Tibial artery (tissue), 4 donors: ENCODE results near the gene FKBP4.

Experiments
- DNase-seq, 2 donors: peaks; one replicate each; pipeline ENCODE4 v3.0.0-alpha.2; 2019
- H3K27ac ChIP-seq, 2 donors: fragments of 200-600 bp; sonication (generic) in 1 of 2; 1 replicate in 1 of 2; 2 replicates in 1 of 2; pipeline ENCODE4 v1.5.1; 2018 to 2019; ENCODE audit warnings: mild to moderate bottlenecking in 1 of 2
- H3K27me3 ChIP-seq, 2 donors: fragments of 200-600 bp; sonication (generic) in 1 of 2; one replicate each; pipeline versions ENCODE4 v1.5.1 to v1.6.0; 2016 to 2019
- H3K36me3 ChIP-seq, 3 donors: fragments of 200-600 bp; sonication (generic) in 2 of 3; one replicate each; pipeline ENCODE4 v1.5.1; 2016 to 2019; ENCODE audit warnings: mild to moderate bottlenecking in 2 of 3
- H3K4me1 ChIP-seq, 4 donors: fragments of 200-600 bp; sonication (generic) in 2 of 4; 1 replicate in 3 of 4; 2 replicates in 1 of 4; pipeline ENCODE4 v1.5.1; 2016 to 2019
- H3K4me3 ChIP-seq, 2 donors: fragments of 200-600 bp; sonication (generic) in 1 of 2; 1 replicate in 1 of 2; 2 replicates in 1 of 2; pipeline ENCODE4 v1.5.1; 2018 to 2019; ENCODE audit warnings: mild to moderate bottlenecking in 2 of 2
- H3K9me3 ChIP-seq, 3 donors: fragments of 200-600 bp; sonication (generic) in 1 of 3; one replicate each; pipeline ENCODE4 v1.5.1; 2016 to 2019
- intact Hi-C: fragments of 100-400 bp; cut with DNase I; formaldehyde crosslinking; loops from one replicate; pipeline ENCODE4 v1.15.0; 2023; ENCODE audit warnings: low total_unique reads
- TF ChIP-seq, protein P1 (sequence below), 2 experiments: fragments of 200-600 bp in 1 of 2; fragments of 450-650 bp in 1 of 2; IDR thresholded peaks; one replicate each; pipeline ENCODE4 v1.5.1; 2017 to 2019; ENCODE audit warnings: antibody characterized with exemption in 2 of 2, mild to moderate bottlenecking in 1 of 2, moderate library complexity in 1 of 2

The FKBP4 gene

GRCh38 chr12:2813214-2814185 is 18.7 kb downstream of the FKBP4 start:
- Histone ChIP-seq H3K27me3 (no peaks in the 10 kb centered on the region), H3K27ac (peak overlapping the region; percentile 87 to 88), H3K4me3 (peak overlapping the region; percentile 63 to 71), H3K4me1 (peaks cover 0 to 24% (median 13%) of the 10 kb centered on the region in 4 donors), H3K9me3 (no peaks in the 10 kb centered on the region), H3K36me3 (peaks cover 9 to 23% (median 10%) of the 10 kb centered on the region in 3 donors)
- intact Hi-C loops: no loop called here
- peak in 1 of 2 donors; percentile 44 for DNase-seq
- TF ChIP-seq, protein P1, sequence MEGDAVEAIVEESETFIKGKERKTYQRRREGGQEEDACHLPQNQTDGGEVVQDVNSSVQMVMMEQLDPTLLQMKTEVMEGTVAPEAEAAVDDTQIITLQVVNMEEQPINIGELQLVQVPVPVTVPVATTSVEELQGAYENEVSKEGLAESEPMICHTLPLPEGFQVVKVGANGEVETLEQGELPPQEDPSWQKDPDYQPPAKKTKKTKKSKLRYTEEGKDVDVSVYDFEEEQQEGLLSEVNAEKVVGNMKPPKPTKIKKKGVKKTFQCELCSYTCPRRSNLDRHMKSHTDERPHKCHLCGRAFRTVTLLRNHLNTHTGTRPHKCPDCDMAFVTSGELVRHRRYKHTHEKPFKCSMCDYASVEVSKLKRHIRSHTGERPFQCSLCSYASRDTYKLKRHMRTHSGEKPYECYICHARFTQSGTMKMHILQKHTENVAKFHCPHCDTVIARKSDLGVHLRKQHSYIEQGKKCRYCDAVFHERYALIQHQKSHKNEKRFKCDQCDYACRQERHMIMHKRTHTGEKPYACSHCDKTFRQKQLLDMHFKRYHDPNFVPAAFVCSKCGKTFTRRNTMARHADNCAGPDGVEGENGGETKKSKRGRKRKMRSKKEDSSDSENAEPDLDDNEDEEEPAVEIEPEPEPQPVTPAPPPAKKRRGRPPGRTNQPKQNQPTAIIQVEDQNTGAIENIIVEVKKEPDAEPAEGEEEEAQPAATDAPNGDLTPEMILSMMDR (IDR thresholded peaks at IDR 0.05): peak; percentile 50 to 58

GRCh38 chr12:2819810-2820209 is 25.0 kb downstream of the FKBP4 start:
- intact Hi-C loops: no loop called here
- TF ChIP-seq, protein P1 (IDR thresholded peaks at IDR 0.05): no peak
- no peak overlapping the region for H3K4me3 ChIP-seq
- no peaks in the 10 kb centered on the region for H3K27me3 ChIP-seq
- peaks cover 45 to 86% (median 63%) of the 10 kb centered on the region in 3 donors for H3K36me3 ChIP-seq
- H3K4me1 ChIP-seq: peaks cover 0 to 1% (median 0%) of the 10 kb centered on the region in 4 donors
- H3K9me3 ChIP-seq: no peaks in the 10 kb centered on the region
- no peak for DNase-seq
- H3K27ac ChIP-seq: no peak overlapping the region

DNA sequence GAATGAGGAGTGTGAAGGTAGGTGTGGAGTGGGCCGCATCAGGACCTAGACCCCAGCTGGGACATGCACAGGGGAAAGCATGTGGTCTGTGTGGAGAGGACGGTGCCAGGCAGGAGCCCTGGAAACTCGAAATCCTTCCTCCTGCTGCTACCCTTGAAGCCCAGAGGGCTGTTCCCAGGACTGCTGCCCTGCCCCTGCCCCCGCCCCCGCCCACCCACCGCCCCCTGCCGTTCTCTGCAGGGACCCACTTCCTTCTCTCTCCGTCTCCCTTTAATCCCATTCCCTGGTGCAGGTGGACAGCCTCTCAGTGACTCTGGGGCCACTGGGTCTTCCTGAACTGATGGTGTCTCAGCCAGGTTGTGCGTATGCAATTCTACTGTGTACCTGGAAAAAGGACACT is 25.7 kb downstream of the FKBP4 start:
- no peak overlapping the region for H3K4me3 ChIP-seq
- H3K27me3 ChIP-seq: no peaks in the 10 kb centered on the region
- intact Hi-C loops: no loop called here
- no peak overlapping the region for H3K27ac ChIP-seq
- H3K36me3 ChIP-seq: peaks cover 51 to 92% (median 69%) of the 10 kb centered on the region in 3 donors
- DNase-seq: no peak
- no peaks in the 10 kb centered on the region for H3K9me3 ChIP-seq
- no peaks in the 10 kb centered on the region for H3K4me1 ChIP-seq
- TF ChIP-seq, protein P1 (IDR thresholded peaks at IDR 0.05): no peak

- Histone ChIP-seq H3K4me1 (no peaks in the 10 kb centered on the region), H3K36me3 (peaks cover 69 to 100% (median 89%) of the 10 kb centered on the region in 3 donors), H3K4me3 (no peak overlapping the region), H3K27me3 (no peaks in the 10 kb centered on the region), H3K27ac (no peak overlapping the region), H3K9me3 (no peaks in the 10 kb centered on the region)
- TF ChIP-seq, protein P1 (IDR thresholded peaks at IDR 0.05): no peak
- intact Hi-C loops: no loop called here
- DNase-seq: no peak
Measured at GRCh38 chr12:2823483-2823882, 28.7 kb downstream of the FKBP4 start.

DNA sequence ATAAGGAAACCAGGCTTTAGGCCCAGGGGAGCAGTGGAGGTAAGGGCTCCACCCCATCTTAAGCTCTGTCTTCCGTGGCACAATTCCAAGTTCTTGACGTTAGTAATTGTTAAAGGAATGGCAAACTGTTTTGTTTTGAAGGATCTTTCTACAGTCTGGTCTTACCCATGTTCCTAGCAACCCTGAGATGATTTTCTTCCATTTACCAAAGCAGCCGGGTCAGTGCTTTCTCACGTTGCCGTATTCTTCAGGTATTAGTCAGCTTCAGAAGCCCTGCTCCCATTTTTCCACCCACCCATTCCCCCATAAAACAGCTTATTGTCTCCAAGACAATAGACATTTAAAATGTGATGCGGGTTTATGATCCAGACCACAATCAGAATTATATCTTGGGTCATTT is 29.8 kb downstream of the FKBP4 start:
- no peak for DNase-seq
- no peak overlapping the region for H3K4me3 ChIP-seq
- TF ChIP-seq, protein P1 (IDR thresholded peaks at IDR 0.05): no peak
- H3K4me1 ChIP-seq: no peaks in the 10 kb centered on the region
- H3K27me3 ChIP-seq: no peaks in the 10 kb centered on the region
- H3K9me3 ChIP-seq: no peaks in the 10 kb centered on the region
- H3K36me3 ChIP-seq: peaks cover 70 to 100% (median 84%) of the 10 kb centered on the region in 3 donors
- no peak overlapping the region for H3K27ac ChIP-seq
- intact Hi-C loops: no loop called here
